K562 (cell line): ENCODE results near the gene CNPY3. TPM values are rescaled to one million over a fixed set of nuclear protein-coding genes. Genes with fewer than 3 reads are reported as not detected.

Source experiments
- ATAC-seq: fragments of 200-7000 bp; cut with Tn5 transposase; 3 replicates; pipeline ENCODE4 v1.9.1; 2020; ENCODE audit warnings: moderate library complexity
- BruUV-seq: library from RNA; stranded (reverse); fragments of 400-500 nt; replicated peaks from 2 replicates; lab custom pipeline; 2021; lab: Mats Ljungman, UMichigan
- CTCF ChIA-PET: fragments of 300-600 bp; formaldehyde crosslinking; extraction: SDS; loops from one replicate; lab custom pipeline; 2021; ENCODE audit warnings: low intra/inter-chr PET ratio; lab: Yijun Ruan, JAX
- POLR2A ChIA-PET: fragments of 300-600, 350-650 bp; sonication (Branson Sonifier 250); formaldehyde crosslinking; extraction: SDS; loops from one replicate; lab custom pipeline; 2021; ENCODE audit warnings: antibody characterized with exemption, inconsistent platforms; lab: Yijun Ruan, JAX
- DNase-seq, 4 experiments: peaks; one replicate each; pipeline versions ENCODE4 v3.0.0 to v3.0.0-alpha.2; 2011 to 2018; ENCODE audit warnings: low spot score in 3 of 4, mixed read lengths in 3 of 4; ENCODE audit errors: extremely low read depth in 1 of 4
- FAIRE-seq: peaks from 2 replicates; lab custom pipeline; 2011; peaks lifted over from hg19 to GRCh38; lab: Jason Lieb, UNC
- H2AFZ ChIP-seq: 2 replicates; pipeline ENCODE4 v1.6.0; 2011; ENCODE audit warnings: low read depth, low read length, control low read depth, inconsistent platforms
- H3K27ac ChIP-seq: fragments of 200-600 bp; 3 replicates; pipeline ENCODE4 v1.8.0; 2011; ENCODE audit warnings: low read depth, mild to moderate bottlenecking, control low read depth, inconsistent platforms, low read length, moderate library complexity, mixed read lengths; ENCODE audit errors: extremely low read depth
- H3K27me3 ChIP-seq, 2 experiments: fragments of 300-600 bp in 1 of 2; 2 replicates in 1 of 2; 3 replicates in 1 of 2; pipeline versions ENCODE4 v1.6.0 to v1.8.0; 2011; ENCODE audit warnings: inconsistent platforms in 2 of 2, low read length in 2 of 2, mild to moderate bottlenecking in 1 of 2, mixed read lengths in 1 of 2, moderate library complexity in 1 of 2; ENCODE audit not compliant: control insufficient read depth in 2 of 2, insufficient read depth in 2 of 2
- H3K36me3 ChIP-seq: fragments of 300-600 bp; 3 replicates; pipeline ENCODE4 v1.8.0; 2011; ENCODE audit warnings: mild to moderate bottlenecking, low read length, inconsistent platforms; ENCODE audit not compliant: control insufficient read depth, insufficient read depth
- H3K4me1 ChIP-seq, 2 experiments: fragments of 200-600 bp in 1 of 2; replicated peaks in 1 of 2; 2 replicates in 1 of 2; 3 replicates in 1 of 2; pipeline versions ENCODE4 v1.5.1 to v1.8.0; 2011; ENCODE audit warnings: inconsistent platforms in 2 of 2, low read length in 2 of 2, mild to moderate bottlenecking in 1 of 2, mixed read lengths in 1 of 2, moderate library complexity in 1 of 2; ENCODE audit not compliant: control insufficient read depth in 2 of 2, insufficient read depth in 2 of 2
- H3K4me2 ChIP-seq: 2 replicates; pipeline ENCODE4 v1.6.1; 2011; ENCODE audit warnings: low read length, control low read depth, inconsistent platforms, mixed read lengths; ENCODE audit not compliant: insufficient read depth
- H3K4me3 ChIP-seq: fragments of 200-600 bp; sonication (generic), shearing (Covaris generic); 2 replicates; pipeline ENCODE4 v1.5.1; 2016; ENCODE audit warnings: control low read depth, inconsistent platforms
- H3K79me2 ChIP-seq: fragments of 200-600 bp; 3 replicates; pipeline ENCODE4 v1.8.0; 2011; ENCODE audit warnings: low read length, inconsistent platforms; ENCODE audit not compliant: control insufficient read depth, insufficient read depth
- H3K9ac ChIP-seq, 2 experiments: 2 replicates each; pipeline versions ENCODE4 v1.6.0 to v1.6.1; 2011; ENCODE audit warnings: low read depth in 2 of 2, low read length in 2 of 2, control low read depth in 1 of 2, inconsistent platforms in 1 of 2, mild to moderate bottlenecking in 1 of 2, mixed read lengths in 1 of 2; ENCODE audit not compliant: insufficient read depth in 1 of 2
- H3K9me1 ChIP-seq: one replicate; pipeline ENCODE4 v1.6.0; 2011; ENCODE audit warnings: inconsistent platforms, mild to moderate bottlenecking, low read length, moderate library complexity; ENCODE audit not compliant: control insufficient read depth, insufficient read depth
- H3K9me3 ChIP-seq: replicated peaks from 2 replicates; pipeline ENCODE4 v1.5.1; 2011; ENCODE audit warnings: low read depth, low read length, inconsistent platforms; ENCODE audit not compliant: control insufficient read depth, insufficient read depth
- H4K20me1 ChIP-seq: replicated peaks from 2 replicates; pipeline ENCODE4 v1.6.1; 2011; ENCODE audit warnings: low read length, inconsistent platforms, mixed read lengths; ENCODE audit not compliant: control insufficient read depth, insufficient read depth
- ATF3 ChIP-seq, 2 experiments: fragments of 450-650 bp in 1 of 2; sonication (generic) in 1 of 2; formaldehyde crosslinking in 1 of 2; IDR thresholded peaks in 1 of 2; conservative IDR thresholded peaks in 1 of 2; 2 replicates each; pipeline versions ENCODE4 v1.6.1 to v1.8.1; 2016 to 2023; ENCODE audit warnings: mild to moderate bottlenecking in 2 of 2, moderate library complexity in 2 of 2, inconsistent platforms in 1 of 2, missing genetic modification reagents in 1 of 2
- EGR1 ChIP-seq: fragments of 450-650 bp; conservative IDR thresholded peaks from 2 replicates; pipeline ENCODE4 v1.6.1; 2017; ENCODE audit warnings: mild to moderate bottlenecking
- SMARCA5 ChIP-seq: fragments of 450-650 bp; IDR thresholded peaks from 2 replicates; pipeline ENCODE4 v1.6.1; 2016
- ZFPM2 ChIP-seq: fragments of 250-450 bp; sonication (Bioruptor Pico); IDR thresholded peaks from 2 replicates; pipeline ENCODE4 v1.5.1; 2022; ENCODE audit warnings: mild to moderate bottlenecking
- WGBS: fragments of 100-300 bp; shearing (Covaris generic); methylation state at CpG from one replicate; pipeline ENCODE4 v1.1.6; 2016; ENCODE audit warnings: low coverage, mixed read lengths; ENCODE audit not compliant: insufficient coverage; ENCODE audit errors: missing lambda C conversion rate; 5-methylcytosine and 5-hydroxymethylcytosine counted together
- in situ Hi-C: fragments of 300-500 bp; cut with MboI; formaldehyde crosslinking; loops from 4 replicates; pipeline ENCODE4 v1.15.0; 2018; ENCODE audit warnings: inconsistent platforms, mixed read lengths
- intact Hi-C: fragments of 100-400 bp; cut with micrococcal nuclease; formaldehyde crosslinking; loops from 2 replicates; pipeline ENCODE4 v1.14.2; 2022
- polyA plus RNA-seq, 8 experiments: library from polyadenylated mRNA; depleted of rRNA in 4 of 8; stranded (reverse) in 5 of 8; unstranded in 3 of 8; fragments of >200 nt; fragmentation: Nextera tagmentation in 2 of 8; fragmentation: Illumina TruSeq in 1 of 8; extraction: Ambion mirVana in 2 of 8; extraction: Trizol in 1 of 8; gene quantifications; 2 replicates each; pipeline versions ENCODE4 v1.2.1 to v1.2.3, GENCODE V29; 2011 to 2014; ENCODE audit warnings: inconsistent platforms in 1 of 8, missing spikeins in 1 of 8
- total RNA-seq, 7 experiments: library from RNA; depleted of rRNA in 6 of 7; stranded (reverse); fragments of >200 nt in 6 of 7; fragmentation: Illumina TruSeq in 2 of 7; extraction: Trizol in 2 of 7; gene quantifications; 2 replicates each; pipeline versions ENCODE4 v1.2.1 to v1.2.3, GENCODE V29; 2011 to 2021; ENCODE audit warnings: low replicate concordance in 1 of 7

Gene CNPY3
- total and polyA plus RNA-seq, 9 of the 15 experiments (the other 6 are each of a cell fraction or from before 2014, with no cell fraction given) = 2.4 to 37.4 (median 21.2) TPM

DNA sequence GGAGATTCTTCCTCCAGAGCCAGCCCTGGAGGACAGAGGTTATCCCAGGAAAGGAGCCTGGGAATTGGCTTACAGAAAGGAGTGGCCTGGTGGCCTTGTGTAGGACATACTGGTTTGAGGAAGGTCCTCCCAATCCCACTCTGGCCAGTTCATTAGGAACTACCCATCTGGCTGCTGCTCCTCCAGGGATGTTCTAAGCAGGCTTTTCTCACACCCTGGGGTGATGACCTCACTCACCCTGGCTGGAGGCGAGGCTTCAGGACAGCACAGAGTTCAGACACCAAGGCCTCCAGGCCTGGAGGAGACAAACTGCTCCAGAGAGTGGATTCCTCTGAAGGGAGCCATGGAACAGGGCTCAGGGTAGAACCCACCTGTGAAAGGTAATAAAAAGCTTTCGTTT, 40.2 kb downstream of the CNPY3 start:
- Histone ChIP-seq H3K36me3 (peaks cover 55% of the 10 kb centered on the region; the same call in 2 of the 3 replicates), H3K9me1 (no peaks in the 10 kb centered on the region), H3K9ac (peak overlapping the region in 1 of 2 experiments; percentile 53; a peak in 1 of 4 replicates), H2AFZ (no peak overlapping the region), H3K27ac (no peak overlapping the region), H3K4me2 (no peak overlapping the region), H3K4me3 (no peak overlapping the region), H3K4me1 (peaks cover 8 to 22% of the 10 kb centered on the region in 2 experiments), H3K79me2 (no peaks in the 10 kb centered on the region), H4K20me1 (no peaks in the 10 kb centered on the region), H3K9me3 (no peaks in the 10 kb centered on the region), H3K27me3 (no peaks in the 10 kb centered on the region)
- DNase-seq (no peak), ATAC-seq (no peak), FAIRE-seq (no peak)
- WGBS = 71% methylated on average over 2 of the region's 2 CpGs
- CTCF ChIA-PET = no interaction called here
- intact Hi-C loops = no loop called here
- TF ChIP-seq ATF3 (IDR thresholded peaks at IDR 0.05) (peak; percentile 47), ATF3 (CRISPR knock-in tag; conservative IDR thresholded peaks at IDR 0.05) (no peak), ZFPM2 (no peak)
- POLR2A ChIA-PET = interaction anchor here (0.5 to 1.5 kb wide), 4 partner anchors 10 to 198 kb away, joined by 3 to 8 read pairs (median 3); partner anchors contain the start of gene PEX6
- in situ Hi-C loops = no loop called here
- no TSS peak for BruUV-seq

DNA sequence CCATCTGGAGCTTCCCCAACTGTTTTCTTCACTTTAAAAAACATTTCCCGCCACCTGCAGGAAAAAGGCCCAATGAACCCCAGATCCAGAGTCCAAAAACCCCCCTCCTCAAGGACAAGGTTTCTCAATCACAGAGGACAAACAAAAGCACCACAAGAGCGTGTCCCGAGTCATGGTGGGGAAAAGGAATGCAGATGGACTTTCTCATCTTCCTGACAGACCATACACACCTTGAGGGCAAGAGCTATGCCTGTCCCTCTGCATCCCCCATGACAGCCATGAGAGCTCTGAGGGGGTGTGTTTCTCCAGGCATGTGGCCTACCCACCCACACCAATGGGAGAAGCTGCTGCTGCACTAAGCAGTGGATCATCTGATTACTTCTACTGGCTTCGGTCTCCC, 40.7 kb downstream of the CNPY3 start:
- intact Hi-C loops = no loop called here
- ChIA-PET POLR2A (interaction anchor here (0.6 to 1.5 kb wide), 4 partner anchors 9 to 55 kb away, joined by 3 to 8 read pairs (median 3); partner anchors contain the start of gene PEX6), CTCF (no interaction called here)
- Histone ChIP-seq H3K4me1 (peaks cover 8 to 23% of the 10 kb centered on the region in 2 experiments), H3K9me1 (no peaks in the 10 kb centered on the region), H3K27me3 (no peaks in the 10 kb centered on the region), H3K9ac (peak overlapping the region in 1 of 2 experiments; percentile 31; a peak in 1 of 4 replicates), H2AFZ (no peak overlapping the region), H3K79me2 (0 out of 3 replicates have a peak, but pooled peaks cover 1% of the 10 kb centered on the region), H3K9me3 (no peaks in the 10 kb centered on the region), H3K36me3 (peaks cover 54% of the 10 kb centered on the region), H3K4me2 (no peak overlapping the region), H3K27ac (peak overlapping the region; percentile 16; the same call in 2 of the 3 replicates), H3K4me3 (no peak overlapping the region), H4K20me1 (no peaks in the 10 kb centered on the region)
- TF ChIP-seq EGR1 (0 out of 2 replicates have a peak, but pooled peaks have one; percentile 15), SMARCA5 (no peak)
- in situ Hi-C loops = no loop called here
- no TSS peak for BruUV-seq
- DNase-seq (no peak), FAIRE-seq (no peak), ATAC-seq (no peak)
- 80% methylated on average over 4 of the region's 4 CpGs for WGBS
